K562 (cell line): ENCODE results near the gene ZNF319. TPM values are rescaled to one million over a fixed set of nuclear protein-coding genes. Genes with fewer than 3 reads are reported as not detected.

Experiments used
- ATAC-seq: fragments of 200-7000 bp; cut with Tn5 transposase; 3 replicates; pipeline ENCODE4 v1.9.1; 2020; ENCODE audit warnings: moderate library complexity
- BruUV-seq: library from RNA; stranded (reverse); fragments of 400-500 nt; replicated peaks from 2 replicates; lab custom pipeline; 2021; lab: Mats Ljungman, UMichigan
- CTCF ChIA-PET: fragments of 300-600 bp; formaldehyde crosslinking; extraction: SDS; loops from one replicate; lab custom pipeline; 2021; ENCODE audit warnings: low intra/inter-chr PET ratio; lab: Yijun Ruan, JAX
- POLR2A ChIA-PET: fragments of 300-600, 350-650 bp; sonication (Branson Sonifier 250); formaldehyde crosslinking; extraction: SDS; loops from one replicate; lab custom pipeline; 2021; ENCODE audit warnings: antibody characterized with exemption, inconsistent platforms; lab: Yijun Ruan, JAX
- DNase-seq, 4 experiments: peaks; one replicate each; pipeline versions ENCODE4 v3.0.0 to v3.0.0-alpha.2; 2011 to 2018; ENCODE audit warnings: low spot score in 3 of 4, mixed read lengths in 3 of 4; ENCODE audit errors: extremely low read depth in 1 of 4
- FAIRE-seq: peaks from 2 replicates; lab custom pipeline; 2011; peaks lifted over from hg19 to GRCh38; lab: Jason Lieb, UNC
- H2AFZ ChIP-seq: 2 replicates; pipeline ENCODE4 v1.6.0; 2011; ENCODE audit warnings: low read depth, low read length, control low read depth, inconsistent platforms
- H3K27ac ChIP-seq: fragments of 200-600 bp; 3 replicates; pipeline ENCODE4 v1.8.0; 2011; ENCODE audit warnings: low read depth, mild to moderate bottlenecking, control low read depth, inconsistent platforms, low read length, moderate library complexity, mixed read lengths; ENCODE audit errors: extremely low read depth
- H3K27me3 ChIP-seq, 2 experiments: fragments of 300-600 bp in 1 of 2; 2 replicates in 1 of 2; 3 replicates in 1 of 2; pipeline versions ENCODE4 v1.6.0 to v1.8.0; 2011; ENCODE audit warnings: inconsistent platforms in 2 of 2, low read length in 2 of 2, mild to moderate bottlenecking in 1 of 2, mixed read lengths in 1 of 2, moderate library complexity in 1 of 2; ENCODE audit not compliant: control insufficient read depth in 2 of 2, insufficient read depth in 2 of 2
- H3K36me3 ChIP-seq: fragments of 300-600 bp; 3 replicates; pipeline ENCODE4 v1.8.0; 2011; ENCODE audit warnings: mild to moderate bottlenecking, low read length, inconsistent platforms; ENCODE audit not compliant: control insufficient read depth, insufficient read depth
- H3K4me1 ChIP-seq, 2 experiments: fragments of 200-600 bp in 1 of 2; replicated peaks in 1 of 2; 2 replicates in 1 of 2; 3 replicates in 1 of 2; pipeline versions ENCODE4 v1.5.1 to v1.8.0; 2011; ENCODE audit warnings: inconsistent platforms in 2 of 2, low read length in 2 of 2, mild to moderate bottlenecking in 1 of 2, mixed read lengths in 1 of 2, moderate library complexity in 1 of 2; ENCODE audit not compliant: control insufficient read depth in 2 of 2, insufficient read depth in 2 of 2
- H3K4me2 ChIP-seq: 2 replicates; pipeline ENCODE4 v1.6.1; 2011; ENCODE audit warnings: low read length, control low read depth, inconsistent platforms, mixed read lengths; ENCODE audit not compliant: insufficient read depth
- H3K4me3 ChIP-seq: fragments of 200-600 bp; sonication (generic), shearing (Covaris generic); 2 replicates; pipeline ENCODE4 v1.5.1; 2016; ENCODE audit warnings: control low read depth, inconsistent platforms
- H3K79me2 ChIP-seq: fragments of 200-600 bp; 3 replicates; pipeline ENCODE4 v1.8.0; 2011; ENCODE audit warnings: low read length, inconsistent platforms; ENCODE audit not compliant: control insufficient read depth, insufficient read depth
- H3K9ac ChIP-seq, 2 experiments: 2 replicates each; pipeline versions ENCODE4 v1.6.0 to v1.6.1; 2011; ENCODE audit warnings: low read depth in 2 of 2, low read length in 2 of 2, control low read depth in 1 of 2, inconsistent platforms in 1 of 2, mild to moderate bottlenecking in 1 of 2, mixed read lengths in 1 of 2; ENCODE audit not compliant: insufficient read depth in 1 of 2
- H3K9me1 ChIP-seq: one replicate; pipeline ENCODE4 v1.6.0; 2011; ENCODE audit warnings: inconsistent platforms, mild to moderate bottlenecking, low read length, moderate library complexity; ENCODE audit not compliant: control insufficient read depth, insufficient read depth
- H3K9me3 ChIP-seq: replicated peaks from 2 replicates; pipeline ENCODE4 v1.5.1; 2011; ENCODE audit warnings: low read depth, low read length, inconsistent platforms; ENCODE audit not compliant: control insufficient read depth, insufficient read depth
- H4K20me1 ChIP-seq: replicated peaks from 2 replicates; pipeline ENCODE4 v1.6.1; 2011; ENCODE audit warnings: low read length, inconsistent platforms, mixed read lengths; ENCODE audit not compliant: control insufficient read depth, insufficient read depth
- CBX3 ChIP-seq, 2 experiments: IDR thresholded peaks; 1 replicate in 1 of 2; 2 replicates in 1 of 2; pipeline ENCODE4 v1.6.1; 2012; ENCODE audit warnings: inconsistent platforms in 2 of 2, low read length in 2 of 2, borderline replicate concordance in 1 of 2, control low read depth in 1 of 2
- CHD2 ChIP-seq: IDR thresholded peaks from 2 replicates; pipeline ENCODE4 v1.6.1; 2011; ENCODE audit warnings: low read depth, low read length
- HNRNPK ChIP-seq: fragments of 200-400 bp; formaldehyde crosslinking; IDR thresholded peaks from one replicate; pipeline ENCODE4 v1.6.1; 2018; ENCODE audit warnings: mild to moderate bottlenecking, low read depth, low read length; ENCODE audit not compliant: poor library complexity, severe bottlenecking
- NFIC ChIP-seq: fragments of 450-650 bp; IDR thresholded peaks from 2 replicates; pipeline ENCODE4 v1.6.1; 2017; ENCODE audit warnings: mild to moderate bottlenecking, inconsistent platforms
- POLR3A ChIP-seq: IDR thresholded peaks from 2 replicates; pipeline ENCODE4 v1.6.1; 2011; ENCODE audit warnings: borderline replicate concordance, mild to moderate bottlenecking, moderate library complexity; ENCODE audit not compliant: insufficient read length, insufficient read depth; ENCODE audit errors: extremely low read depth
- SAP30 ChIP-seq: fragments of 200-600 bp; sonication (generic); IDR thresholded peaks from 2 replicates; pipeline ENCODE4 v1.6.1; 2012; ENCODE audit warnings: borderline replicate concordance, low read depth, mild to moderate bottlenecking, moderate library complexity, low read length, control low read depth, inconsistent platforms; ENCODE audit not compliant: insufficient read depth, poor library complexity, severe bottlenecking
- TRIM24 ChIP-seq, 2 experiments: fragments of 450-650 bp; IDR thresholded peaks; 2 replicates each; pipeline ENCODE4 v1.6.1; 2016
- TRIM28 ChIP-seq: fragments of 450-650 bp; IDR thresholded peaks from 2 replicates; pipeline ENCODE4 v1.6.1; 2017
- XRCC5 ChIP-seq: fragments of 200-400 bp; formaldehyde crosslinking; IDR thresholded peaks from 2 replicates; pipeline ENCODE4 v1.6.1; 2017; ENCODE audit warnings: low read depth, mild to moderate bottlenecking, low read length
- ZNF3 ChIP-seq: fragments of 250-450 bp; sonication (Bioruptor Pico); IDR thresholded peaks from 2 replicates; pipeline ENCODE4 v1.5.0; 2021; ENCODE audit warnings: mild to moderate bottlenecking, moderate library complexity
- ZNF316 ChIP-seq: fragments of 450-650 bp; IDR thresholded peaks from 2 replicates; pipeline ENCODE4 v1.6.1; 2016
- WGBS: fragments of 100-300 bp; shearing (Covaris generic); methylation state at CpG from one replicate; pipeline ENCODE4 v1.1.6; 2016; ENCODE audit warnings: low coverage, mixed read lengths; ENCODE audit not compliant: insufficient coverage; ENCODE audit errors: missing lambda C conversion rate; 5-methylcytosine and 5-hydroxymethylcytosine counted together
- in situ Hi-C: fragments of 300-500 bp; cut with MboI; formaldehyde crosslinking; loops from 4 replicates; pipeline ENCODE4 v1.15.0; 2018; ENCODE audit warnings: inconsistent platforms, mixed read lengths
- intact Hi-C: fragments of 100-400 bp; cut with micrococcal nuclease; formaldehyde crosslinking; loops from 2 replicates; pipeline ENCODE4 v1.14.2; 2022
- polyA plus RNA-seq, 8 experiments: library from polyadenylated mRNA; depleted of rRNA in 4 of 8; stranded (reverse) in 5 of 8; unstranded in 3 of 8; fragments of >200 nt; fragmentation: Nextera tagmentation in 2 of 8; fragmentation: Illumina TruSeq in 1 of 8; extraction: Ambion mirVana in 2 of 8; extraction: Trizol in 1 of 8; gene quantifications; 2 replicates each; pipeline versions ENCODE4 v1.2.1 to v1.2.3, GENCODE V29; 2011 to 2014; ENCODE audit warnings: inconsistent platforms in 1 of 8, missing spikeins in 1 of 8
- total RNA-seq, 7 experiments: library from RNA; depleted of rRNA in 6 of 7; stranded (reverse); fragments of >200 nt in 6 of 7; fragmentation: Illumina TruSeq in 2 of 7; extraction: Trizol in 2 of 7; gene quantifications; 2 replicates each; pipeline versions ENCODE4 v1.2.1 to v1.2.3, GENCODE V29; 2011 to 2021; ENCODE audit warnings: low replicate concordance in 1 of 7
- TF ChIP-seq, protein P1 (sequence below): fragments of 450-650 bp; IDR thresholded peaks from 2 replicates; pipeline ENCODE4 v1.6.1; 2016; ENCODE audit warnings: low read depth, mild to moderate bottlenecking, moderate library complexity
- TF ChIP-seq, protein P2 (sequence below): IDR thresholded peaks from 3 replicates; pipeline ENCODE4 v1.6.1; 2011; ENCODE audit warnings: borderline replicate concordance, mild to moderate bottlenecking, moderate library complexity; ENCODE audit not compliant: insufficient read length; ENCODE audit errors: extremely low read depth
- TF ChIP-seq, protein P3 (sequence below): sonication (generic); formaldehyde crosslinking; IDR thresholded peaks from 2 replicates; pipeline ENCODE4 v1.9.0; 2022; ENCODE audit warnings: mild to moderate bottlenecking, missing genetic modification reagents

ZNF319 gene
- total and polyA plus RNA-seq, 9 of the 15 experiments (the other 6 are each of a cell fraction or from before 2014, with no cell fraction given): 0.20 to 5.7 (median 1.4) TPM

DNA sequence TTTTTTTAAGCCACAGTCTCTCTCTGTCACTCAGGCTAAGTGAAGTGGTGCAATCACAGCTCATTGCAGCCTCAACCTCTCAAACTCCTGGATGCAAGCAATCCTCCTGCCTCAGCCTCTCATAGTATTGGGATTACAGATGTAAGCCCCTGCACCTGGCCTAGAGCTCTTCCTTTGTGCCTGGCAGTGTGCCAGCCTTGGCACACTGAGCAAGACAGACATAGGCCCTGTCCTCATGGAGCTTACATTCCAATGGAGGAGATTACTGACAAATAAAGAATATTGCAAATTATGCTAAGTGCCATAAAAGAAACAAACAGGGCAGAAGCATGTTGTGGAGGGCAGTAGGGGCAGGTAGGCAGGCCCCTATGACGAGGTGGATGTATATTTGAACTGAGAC lies 28.6 kb downstream of the ZNF319 start:
- no peak overlapping the region for H3K27ac ChIP-seq
- POLR2A ChIA-PET: interaction anchor here (0.6 kb wide), 1 partner anchor 341 kb away, joined by 4 read pairs; no protein-coding TSS in a partner anchor
- in situ Hi-C loops: no loop called here

DNA sequence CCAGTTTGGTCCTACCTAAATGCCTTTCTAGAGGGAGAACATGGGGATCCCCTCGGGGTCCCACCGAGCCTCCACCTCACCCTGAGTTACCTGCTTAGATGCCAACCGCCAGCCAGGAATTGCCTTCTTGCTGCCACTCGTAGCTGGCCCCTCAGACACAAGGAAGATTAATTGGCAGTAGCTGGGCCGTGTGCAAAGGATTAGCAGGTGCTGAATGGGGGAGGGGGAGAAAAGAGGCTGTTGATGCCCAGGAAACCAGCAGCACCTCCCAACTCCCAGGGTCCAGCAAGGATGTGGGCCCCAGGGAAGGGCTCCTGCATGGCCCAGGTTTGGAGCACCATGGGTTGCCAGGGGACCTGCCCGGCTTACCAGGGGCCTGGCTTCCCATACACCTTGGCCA lies 29.5 kb downstream of the ZNF319 start, which contains the start of gene CNGB1:
CNGB1 (minus strand) TSS at position 159 of the 400 bp plus-strand sequence. CDS start 3,842 bp downstream, outside the sequence.
- no peak within 1 kb of the TSS for H3K4me3 ChIP-seq
- POLR2A ChIA-PET: interaction anchor here (1.1 kb wide), 1 partner anchor 9 kb away, joined by 3 read pairs; no protein-coding TSS in a partner anchor
- 22% methylated on average over 5 of the region's 6 CpGs for WGBS
- H3K9ac ChIP-seq: peak within 1 kb of the TSS in 1 of 2 experiments; percentile 40; a peak in 1 of 4 replicates
- H3K36me3 ChIP-seq: no peaks in the 10 kb centered on the region
- FAIRE-seq: no peak
- no peaks in the 10 kb centered on the region for H4K20me1 ChIP-seq
- no peaks in the 10 kb centered on the region for H3K27me3 ChIP-seq
- no TSS peak for BruUV-seq
- peaks cover 4% of the 10 kb centered on the region for H3K9me1 ChIP-seq
- no peak within 1 kb of the TSS for H3K4me2 ChIP-seq
- H3K4me1 ChIP-seq: peaks cover 7 to 13% of the 10 kb centered on the region in 2 experiments
- CTCF ChIA-PET: no interaction called here
- no peaks in the 10 kb centered on the region for H3K79me2 ChIP-seq
- ATAC-seq: no peak
- no peak for DNase-seq
- intact Hi-C loops: no loop called here
- H3K27ac ChIP-seq: no peak within 1 kb of the TSS
- 0 out of 2 replicates have a peak within 1 kb of the TSS, but pooled peaks have one; percentile 6 for H2AFZ ChIP-seq
- no peaks in the 10 kb centered on the region for H3K9me3 ChIP-seq
- in situ Hi-C loops: no loop called here
- no peak for TF ChIP-seq XRCC5
- TF ChIP-seq, protein P1, sequence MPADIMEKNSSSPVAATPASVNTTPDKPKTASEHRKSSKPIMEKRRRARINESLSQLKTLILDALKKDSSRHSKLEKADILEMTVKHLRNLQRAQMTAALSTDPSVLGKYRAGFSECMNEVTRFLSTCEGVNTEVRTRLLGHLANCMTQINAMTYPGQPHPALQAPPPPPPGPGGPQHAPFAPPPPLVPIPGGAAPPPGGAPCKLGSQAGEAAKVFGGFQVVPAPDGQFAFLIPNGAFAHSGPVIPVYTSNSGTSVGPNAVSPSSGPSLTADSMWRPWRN: no peak
- TF ChIP-seq POLR3A: no peak
- no peak for TF ChIP-seq ZNF3 (CRISPR knock-in tag)
- TF ChIP-seq, protein P2, sequence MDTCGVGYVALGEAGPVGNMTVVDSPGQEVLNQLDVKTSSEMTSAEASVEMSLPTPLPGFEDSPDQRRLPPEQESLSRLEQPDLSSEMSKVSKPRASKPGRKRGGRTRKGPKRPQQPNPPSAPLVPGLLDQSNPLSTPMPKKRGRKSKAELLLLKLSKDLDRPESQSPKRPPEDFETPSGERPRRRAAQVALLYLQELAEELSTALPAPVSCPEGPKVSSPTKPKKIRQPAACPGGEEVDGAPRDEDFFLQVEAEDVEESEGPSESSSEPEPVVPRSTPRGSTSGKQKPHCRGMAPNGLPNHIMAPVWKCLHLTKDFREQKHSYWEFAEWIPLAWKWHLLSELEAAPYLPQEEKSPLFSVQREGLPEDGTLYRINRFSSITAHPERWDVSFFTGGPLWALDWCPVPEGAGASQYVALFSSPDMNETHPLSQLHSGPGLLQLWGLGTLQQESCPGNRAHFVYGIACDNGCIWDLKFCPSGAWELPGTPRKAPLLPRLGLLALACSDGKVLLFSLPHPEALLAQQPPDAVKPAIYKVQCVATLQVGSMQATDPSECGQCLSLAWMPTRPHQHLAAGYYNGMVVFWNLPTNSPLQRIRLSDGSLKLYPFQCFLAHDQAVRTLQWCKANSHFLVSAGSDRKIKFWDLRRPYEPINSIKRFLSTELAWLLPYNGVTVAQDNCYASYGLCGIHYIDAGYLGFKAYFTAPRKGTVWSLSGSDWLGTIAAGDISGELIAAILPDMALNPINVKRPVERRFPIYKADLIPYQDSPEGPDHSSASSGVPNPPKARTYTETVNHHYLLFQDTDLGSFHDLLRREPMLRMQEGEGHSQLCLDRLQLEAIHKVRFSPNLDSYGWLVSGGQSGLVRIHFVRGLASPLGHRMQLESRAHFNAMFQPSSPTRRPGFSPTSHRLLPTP: no peak
- no peak for TF ChIP-seq HNRNPK

More for the DNA sequence above, 28.6 kb downstream of the ZNF319 start:
- peaks cover 6% of the 10 kb centered on the region for H3K9me1 ChIP-seq
- 55% methylated on average over 1 of the region's 1 CpG for WGBS
- intact Hi-C loops: no loop called here
- H3K4me3 ChIP-seq: no peak overlapping the region
- CTCF ChIA-PET: interaction anchor here (0.6 kb wide), 1 partner anchor 74 kb away, joined by 3 read pairs; no protein-coding TSS in a partner anchor
- BruUV-seq: no TSS peak
- no peaks in the 10 kb centered on the region for H3K9me3 ChIP-seq
- no peak for ATAC-seq
- FAIRE-seq: no peak
- no peaks in the 10 kb centered on the region for H3K79me2 ChIP-seq
- no peak overlapping the region for H3K9ac ChIP-seq
- no peak overlapping the region for H2AFZ ChIP-seq
- TF ChIP-seq TRIM24 (IDR thresholded peaks at IDR 0.05) (peak in 1 of 2 experiments; percentile 71; a peak in 1 of 4 replicates), NFIC (peak; percentile 89), CBX3 (IDR thresholded peaks at IDR 0.05; ENCODE audit: borderline replicate concordance in 1 of 2, low read length in 2 of 2) (0 out of 3 replicates have a peak, but pooled peaks of 1 of the 2 experiments have one; percentile 19), TRIM28 (0 out of 2 replicates have a peak, but pooled peaks have one; percentile 54), SAP30 (no peak), ZNF316 (peak; percentile 78), CHD2 (no peak)
- TF ChIP-seq, protein P3, sequence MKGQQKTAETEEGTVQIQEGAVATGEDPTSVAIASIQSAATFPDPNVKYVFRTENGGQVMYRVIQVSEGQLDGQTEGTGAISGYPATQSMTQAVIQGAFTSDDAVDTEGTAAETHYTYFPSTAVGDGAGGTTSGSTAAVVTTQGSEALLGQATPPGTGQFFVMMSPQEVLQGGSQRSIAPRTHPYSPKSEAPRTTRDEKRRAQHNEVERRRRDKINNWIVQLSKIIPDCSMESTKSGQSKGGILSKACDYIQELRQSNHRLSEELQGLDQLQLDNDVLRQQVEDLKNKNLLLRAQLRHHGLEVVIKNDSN: no peak
- H3K4me1 ChIP-seq: peaks cover 14 to 20% of the 10 kb centered on the region in 2 experiments
- no peak overlapping the region for H3K4me2 ChIP-seq
- H4K20me1 ChIP-seq: no peaks in the 10 kb centered on the region
- no peaks in the 10 kb centered on the region for H3K27me3 ChIP-seq
- no peaks in the 10 kb centered on the region for H3K36me3 ChIP-seq
- DNase-seq: no peak
